SK-N-MC (cell line): ENCODE data around the gene SLC6A9.

Experiments used
- DNase-seq: peaks from one replicate; pipeline ENCODE4 v3.0.0-alpha.2; 2011; ENCODE audit warnings: low read depth, low spot score
- H3K27ac ChIP-seq: fragments of 200-600 bp; sonication (generic); 2 replicates; pipeline ENCODE4 v1.5.1; 2016; ENCODE audit warnings: mixed run types
- H3K36me3 ChIP-seq: fragments of 200-600 bp; sonication (generic); 2 replicates; pipeline ENCODE4 v1.6.1; 2017; ENCODE audit warnings: antibody characterized with exemption, low read length, mixed read lengths; ENCODE audit not compliant: insufficient read depth
- H3K4me3 ChIP-seq: fragments of 200-600 bp; sonication (generic); 2 replicates; pipeline ENCODE4 v1.5.1; 2016
- H3K9ac ChIP-seq: fragments of 200-600 bp; sonication (generic); 2 replicates; pipeline ENCODE4 v1.8.0; 2017; ENCODE audit warnings: mixed run types, mixed read lengths; ENCODE audit not compliant: insufficient read length
- H3K9me3 ChIP-seq: fragments of 200-600 bp; sonication (generic); 2 replicates; pipeline ENCODE4 v1.6.1; 2017; ENCODE audit warnings: low read depth, mild to moderate bottlenecking, antibody characterized with exemption, low read length, moderate library complexity, mixed read lengths
- EZH2 ChIP-seq: fragments of 200-600 bp; sonication (generic); IDR thresholded peaks from one replicate; pipeline ENCODE4 v1.6.1; 2017; ENCODE audit warnings: antibody characterized with exemption
- FOXP2 ChIP-seq: optimal IDR thresholded peaks from 2 replicates; pipeline ENCODE3; 2011; ENCODE audit warnings: mild to moderate bottlenecking, moderate library complexity; ENCODE audit not compliant: insufficient read depth; ENCODE audit errors: extremely low read length, control extremely low read depth
- POLR2AphosphoS5 ChIP-seq: IDR thresholded peaks from 2 replicates; pipeline ENCODE4 v1.6.1; 2012; ENCODE audit warnings: mild to moderate bottlenecking, low read depth, low read length, borderline replicate concordance

Gene SLC6A9

DNA sequence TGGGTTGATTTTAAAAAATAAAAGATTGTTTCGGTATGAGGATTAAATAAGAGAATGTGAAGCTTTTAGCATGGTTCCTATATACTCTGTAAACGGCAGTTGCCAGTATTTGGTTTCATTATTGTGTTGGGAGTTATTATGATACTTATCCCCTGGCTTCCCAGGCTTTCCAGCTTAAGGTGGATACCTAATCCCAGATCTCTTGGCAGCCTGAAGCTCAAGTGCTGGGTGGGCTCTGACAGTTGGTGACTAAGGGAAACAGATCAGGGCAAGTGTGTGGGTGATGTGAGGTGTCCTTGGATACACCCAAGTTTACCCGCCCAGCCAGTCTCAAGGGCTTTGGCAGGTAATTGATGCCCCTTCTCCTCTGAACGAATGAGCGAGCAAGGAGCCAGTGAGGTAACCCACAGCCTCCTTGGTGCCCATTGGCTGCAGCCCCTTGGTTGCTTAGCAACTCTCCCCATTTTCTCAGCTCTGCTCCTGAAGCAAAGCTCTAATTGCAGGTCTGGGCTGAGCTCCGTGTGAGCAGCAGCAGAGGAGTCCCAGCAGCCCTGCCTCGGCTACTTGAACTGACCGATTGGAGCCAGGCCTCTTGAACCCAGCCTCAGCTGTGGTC, 78.4 kb downstream of the SLC6A9 start:
- DNase-seq: no peak
- Histone ChIP-seq H3K9me3 (no peaks in the 10 kb centered on the region), H3K4me3 (no peak overlapping the region), H3K36me3 (peaks cover 10% of the 10 kb centered on the region), H3K27ac (no peak overlapping the region), H3K9ac (no peak overlapping the region)
- TF ChIP-seq EZH2 (no peak), POLR2AphosphoS5 (no peak), FOXP2 (no peak)

DNA sequence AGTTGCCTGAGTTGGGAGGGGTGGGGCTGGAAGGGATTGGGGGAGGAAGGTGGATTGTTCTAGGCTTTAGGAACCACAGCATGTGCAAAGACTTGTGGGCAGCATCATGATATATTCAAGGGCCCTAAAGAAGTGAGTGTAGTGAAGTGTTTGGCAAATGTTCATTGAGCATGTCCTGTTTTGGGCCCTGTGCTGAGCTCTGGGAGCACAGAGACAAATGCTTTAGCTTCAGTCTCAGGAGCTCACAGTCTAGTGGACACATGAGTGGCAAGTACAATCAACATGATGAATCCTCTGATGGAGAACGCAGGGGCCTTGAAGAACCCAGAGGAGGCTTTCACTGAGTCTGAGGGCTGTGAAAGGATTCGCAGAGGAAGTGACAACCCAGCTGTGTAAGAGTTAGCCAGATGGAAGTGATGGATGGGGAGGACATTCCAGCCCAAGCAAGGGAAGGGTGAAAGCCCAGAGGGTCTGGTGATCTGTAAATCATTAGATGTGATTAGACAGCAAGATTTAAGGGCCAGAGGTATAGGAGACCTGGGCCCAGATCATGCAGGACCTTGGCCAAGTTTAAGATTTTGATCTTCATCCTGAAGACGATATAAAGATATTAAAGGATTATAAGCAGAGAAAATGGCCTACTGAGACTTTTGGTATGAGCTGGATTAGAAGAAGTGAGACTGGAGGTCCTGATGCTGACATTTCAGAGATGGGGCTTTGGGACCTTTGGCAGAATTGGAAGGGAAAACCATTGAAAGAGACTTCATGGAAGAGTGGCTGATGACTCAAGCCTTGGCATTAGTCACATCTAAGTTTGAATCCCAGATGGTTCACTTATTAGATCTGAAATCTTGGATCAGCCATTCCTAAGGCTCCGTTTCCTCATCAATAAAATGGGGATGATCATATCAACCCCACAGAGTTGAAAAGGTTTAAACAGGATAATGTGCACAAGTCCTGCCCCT, 80.0 kb downstream of the SLC6A9 start:
- no peak overlapping the region for H3K9ac ChIP-seq
- peaks cover 10% of the 10 kb centered on the region for H3K36me3 ChIP-seq
- H3K27ac ChIP-seq: no peak overlapping the region
- no peak for DNase-seq
- TF ChIP-seq FOXP2: no peak
- no peak overlapping the region for H3K4me3 ChIP-seq
- no peaks in the 10 kb centered on the region for H3K9me3 ChIP-seq

DNA sequence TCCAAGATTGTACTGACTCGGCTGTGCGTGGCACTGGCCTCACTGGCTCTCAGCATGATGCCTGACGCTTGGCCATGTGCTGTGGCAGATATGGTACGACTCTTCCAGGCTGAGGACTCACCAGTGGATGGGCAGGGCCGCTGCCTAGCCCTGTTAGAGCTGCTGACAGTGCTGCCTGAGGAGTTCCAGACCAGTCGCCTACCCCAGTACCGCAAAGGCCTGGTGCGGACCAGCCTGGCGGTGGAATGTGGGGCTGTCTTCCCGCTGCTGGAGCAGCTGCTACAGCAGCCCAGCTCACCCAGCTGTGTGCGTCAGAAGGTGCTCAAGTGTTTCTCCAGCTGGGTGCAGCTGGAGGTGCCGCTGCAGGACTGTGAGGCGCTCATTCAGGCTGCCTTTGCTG, 81.6 kb downstream of the SLC6A9 start:
- peaks cover 10% of the 10 kb centered on the region for H3K36me3 ChIP-seq
- H3K9me3 ChIP-seq: no peaks in the 10 kb centered on the region
- no peak for DNase-seq
- TF ChIP-seq POLR2AphosphoS5 (no peak), FOXP2 (no peak), EZH2 (no peak)
- H3K9ac ChIP-seq: no peak overlapping the region
- H3K4me3 ChIP-seq: no peak overlapping the region
- no peak overlapping the region for H3K27ac ChIP-seq

DNA sequence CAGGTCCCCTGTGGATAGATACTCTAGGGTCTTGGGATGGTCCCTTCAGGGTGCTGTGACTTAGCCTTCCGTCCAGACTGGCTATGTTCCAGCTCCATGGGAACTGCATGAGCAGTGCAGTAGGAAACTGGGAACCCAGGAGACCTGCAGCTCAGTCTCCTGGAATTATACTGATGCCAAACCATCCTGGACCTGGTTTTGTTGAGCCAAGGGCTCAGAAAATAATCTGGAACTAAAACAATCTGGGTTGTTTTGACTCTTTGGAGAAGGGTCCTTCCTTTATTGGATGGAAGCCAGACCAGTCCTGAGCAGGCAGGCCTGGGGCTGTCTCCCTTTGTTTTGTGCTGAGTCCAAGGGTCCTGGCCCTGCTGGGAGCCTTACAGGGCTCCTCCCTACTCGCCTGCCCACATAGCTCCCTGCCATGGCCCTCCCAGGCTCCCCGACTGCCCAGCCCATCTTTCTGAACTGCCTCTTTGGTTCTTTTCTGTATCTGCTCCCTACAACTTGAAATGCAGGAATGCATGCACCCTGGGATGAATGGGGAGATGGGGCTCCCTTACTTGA, 83.3 kb downstream of the SLC6A9 start:
- H3K9ac ChIP-seq: peak overlapping the region; percentile 98
- no peaks in the 10 kb centered on the region for H3K9me3 ChIP-seq
- DNase-seq: no peak
- no peak overlapping the region for H3K27ac ChIP-seq
- H3K36me3 ChIP-seq: peaks cover 10% of the 10 kb centered on the region
- TF ChIP-seq EZH2 (no peak), POLR2AphosphoS5 (no peak), FOXP2 (no peak)
- peak overlapping the region; percentile 98 for H3K4me3 ChIP-seq

DNA sequence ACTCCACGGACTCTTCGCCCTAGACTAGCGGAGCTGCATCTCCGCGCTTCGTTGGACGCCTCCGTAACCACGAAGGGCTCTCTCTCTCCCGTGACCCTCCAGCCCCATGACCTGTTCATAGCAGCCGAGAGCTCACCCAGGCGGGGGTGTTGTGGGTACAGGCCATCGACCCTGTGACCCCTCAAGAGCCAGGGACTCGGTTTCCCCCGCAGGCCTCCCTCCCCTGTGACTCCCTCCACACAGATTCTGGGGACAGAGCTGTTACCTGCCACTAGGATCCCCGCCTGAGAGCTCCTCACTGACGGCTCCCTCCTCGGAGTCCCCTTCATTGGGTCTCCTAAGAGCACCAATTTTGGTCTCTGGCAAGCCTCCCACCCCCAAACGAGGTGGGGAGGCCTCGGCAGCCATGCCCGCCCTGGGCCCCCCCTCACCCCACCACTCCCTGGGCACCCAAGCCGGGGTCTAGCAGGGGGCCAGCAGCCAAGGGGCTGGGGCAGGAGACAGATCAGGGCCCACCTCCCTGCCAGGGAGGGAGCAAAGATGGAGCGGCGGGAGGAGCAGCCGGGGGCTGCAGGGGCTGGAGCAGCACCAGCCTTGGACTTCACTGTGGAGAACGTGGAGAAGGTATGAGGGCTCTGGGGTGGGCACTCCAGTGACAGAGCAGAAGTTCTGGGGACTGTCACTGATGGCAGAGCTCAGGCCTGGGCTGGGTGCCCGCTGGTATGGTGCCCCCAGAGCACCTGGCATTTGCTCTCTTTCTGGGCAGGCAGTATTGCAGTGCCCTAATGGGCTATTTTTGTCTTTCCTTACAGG, 84.0 kb downstream of the SLC6A9 start:
- no peak for TF ChIP-seq POLR2AphosphoS5
- no peak for TF ChIP-seq FOXP2
- TF ChIP-seq EZH2: no peak
- H3K36me3 ChIP-seq: peaks cover 10% of the 10 kb centered on the region
- peak overlapping the region; percentile 98 for H3K4me3 ChIP-seq
- no peak for DNase-seq
- H3K9ac ChIP-seq: peak overlapping the region; percentile 98
- 0 out of 2 replicates have a peak overlapping the region, but pooled peaks have one; percentile 97 for H3K27ac ChIP-seq
- no peaks in the 10 kb centered on the region for H3K9me3 ChIP-seq
